Spinal cord (tissue), 10 donors: ENCODE data around the gene FAM174C. TPM values are rescaled to one million over a fixed set of nuclear protein-coding genes. Genes with fewer than 3 reads are reported as not detected.
"Not testable (repeated sequence)": the region's sequence is repeated elsewhere in the genome, so short reads cannot be mapped to it uniquely, and the experiment has no call there.

Source experiments
- DNase-seq, 6 donors: peaks; one replicate each; pipeline versions ENCODE4 v3.0.0 to v3.0.0-alpha.2; 2013 to 2015; ENCODE audit warnings: low spot score in 6 of 6, low read depth in 4 of 6
- H3K27ac ChIP-seq: one replicate; pipeline ENCODE4 v1.5.1; 2013; ENCODE audit warnings: low read depth, low read length, control low read depth
- H3K27me3 ChIP-seq: one replicate; pipeline ENCODE4 v1.6.1; 2013; ENCODE audit warnings: low read length; ENCODE audit not compliant: control insufficient read depth, insufficient read depth
- H3K36me3 ChIP-seq: one replicate; pipeline ENCODE4 v1.6.1; 2013; ENCODE audit warnings: low read length; ENCODE audit not compliant: control insufficient read depth, insufficient read depth
- H3K4me1 ChIP-seq: one replicate; pipeline ENCODE4 v1.6.1; 2013; ENCODE audit warnings: low read length; ENCODE audit not compliant: control insufficient read depth, insufficient read depth
- H3K4me3 ChIP-seq: one replicate; pipeline ENCODE4 v1.5.1; 2013; ENCODE audit warnings: low read depth, low read length, control low read depth
- H3K9me3 ChIP-seq: one replicate; pipeline ENCODE4 v1.6.1; 2013; ENCODE audit warnings: low read length; ENCODE audit not compliant: control insufficient read depth, insufficient read depth
- WGBS: methylation state at CpG from one replicate; pipeline ENCODE4 v1.1.5; 2013; ENCODE audit warnings: missing lambda C conversion rate; ENCODE audit not compliant: insufficient coverage; 5-methylcytosine and 5-hydroxymethylcytosine counted together
- polyA plus RNA-seq, 2 donors: library from polyadenylated mRNA; unstranded; fragments of 120-200 nt; gene quantifications; one replicate each; pipeline ENCODE4 v1.2.1, GENCODE V29; 2013; ENCODE audit not compliant: insufficient read length in 2 of 2
- total RNA-seq, 2 donors: library from RNA; depleted of rRNA in 1 of 2; stranded (reverse); fragments of 120-200 nt in 1 of 2; fragments of >200 nt in 1 of 2; gene quantifications; one replicate each; pipeline versions ENCODE4 v1.2.3 to v1.2.4, GENCODE V29; 2013 to 2014
- donor health status: healthy.

FAM174C gene
- total and polyA plus RNA-seq, 4 donors, result 3.7 to 32.9 (median 25.2) TPM

DNA sequence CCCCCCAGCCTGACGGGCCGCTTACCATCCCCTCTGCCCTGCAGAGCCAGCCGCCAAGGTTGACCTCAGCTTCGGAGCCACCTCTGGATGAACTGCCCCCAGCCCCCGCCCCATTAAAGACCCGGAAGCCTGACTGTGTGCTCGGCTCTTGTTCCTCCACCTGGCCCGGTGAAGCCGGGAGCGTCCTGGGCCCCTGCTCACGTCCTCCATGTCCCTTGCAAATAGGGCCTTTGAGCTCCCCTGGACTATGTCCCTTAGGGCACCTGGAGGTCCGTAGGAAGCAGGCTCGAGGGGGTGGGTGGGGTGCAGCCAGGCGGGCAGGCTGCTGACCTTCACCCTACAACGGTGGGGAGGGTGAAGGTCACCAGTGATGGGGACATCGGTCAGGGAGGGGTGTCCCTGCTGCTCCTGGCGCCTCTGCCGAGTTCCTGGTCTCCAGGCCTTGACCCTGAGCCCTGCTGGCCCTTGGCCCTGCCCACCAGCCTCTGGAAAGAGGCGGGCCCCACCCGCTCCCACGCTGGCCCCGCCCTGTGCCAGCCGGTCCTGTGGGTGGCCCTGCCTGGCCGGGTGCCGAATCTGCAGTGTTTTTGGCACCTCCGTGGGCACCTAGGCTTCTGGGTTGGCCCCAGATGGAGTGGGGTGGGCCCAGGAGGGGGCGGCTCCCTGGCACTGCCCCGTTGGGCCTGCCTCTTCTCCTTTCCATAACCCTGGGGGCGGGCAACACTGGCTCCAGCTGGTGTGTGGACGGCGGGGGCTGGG is 30.5 kb upstream of the FAM174C start:
- 48% methylated on average over 19 of the region's 31 CpGs for WGBS
- no peak overlapping the region for H3K4me3 ChIP-seq
- H3K9me3 ChIP-seq, result no peaks in the 10 kb centered on the region
- no peaks in the 10 kb centered on the region for H3K27me3 ChIP-seq
- no peak for DNase-seq
- H3K4me1 ChIP-seq, result peaks cover 75% of the 10 kb centered on the region
- H3K27ac ChIP-seq, result peak overlapping the region; percentile 84
- peaks cover 38% of the 10 kb centered on the region for H3K36me3 ChIP-seq

DNA sequence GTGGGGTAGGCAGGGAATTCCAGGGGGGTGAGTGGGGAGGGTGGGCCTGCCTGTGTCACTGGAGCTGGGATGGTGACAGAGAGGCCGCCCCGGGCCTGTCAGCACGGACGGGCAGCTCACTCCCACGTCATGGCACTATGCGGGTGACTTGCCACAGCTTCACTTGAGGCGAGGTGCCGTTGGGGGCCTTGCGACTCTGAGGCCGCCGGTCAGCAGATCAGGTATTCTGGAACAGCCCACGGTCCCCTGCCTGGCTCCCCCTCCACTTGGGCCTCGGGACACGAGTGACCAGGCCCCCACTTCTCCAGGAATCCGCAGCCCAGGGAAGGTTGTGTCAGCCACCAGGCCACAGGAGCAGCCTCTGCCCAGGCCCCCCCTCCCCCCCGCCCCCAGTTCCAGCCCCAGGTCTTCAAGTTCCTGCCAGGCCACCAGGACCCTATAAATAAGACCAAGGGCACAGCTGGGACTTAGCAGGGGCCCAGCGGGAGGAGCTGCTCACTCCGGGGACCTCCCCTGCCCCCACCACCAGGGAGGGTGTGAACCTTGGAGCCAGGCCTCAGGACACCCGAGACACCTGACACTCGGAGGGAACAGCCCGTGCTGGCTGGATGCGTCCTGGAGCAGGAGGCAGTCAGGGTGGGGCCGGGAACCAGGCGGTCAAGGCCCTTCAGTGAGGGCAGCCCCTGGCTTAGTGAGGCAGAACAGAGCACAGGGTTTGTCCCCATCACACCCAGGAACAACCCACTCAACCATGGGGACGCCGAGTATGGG is 29.7 kb upstream of the FAM174C start:
- no peaks in the 10 kb centered on the region for H3K27me3 ChIP-seq
- peaks cover 69% of the 10 kb centered on the region for H3K4me1 ChIP-seq
- WGBS, result 80% methylated on average over 22 of the region's 26 CpGs
- H3K27ac ChIP-seq, result peak overlapping the region; percentile 84
- H3K36me3 ChIP-seq, result peaks cover 42% of the 10 kb centered on the region
- H3K9me3 ChIP-seq, result no peaks in the 10 kb centered on the region
- DNase-seq, result no peak
- H3K4me3 ChIP-seq, result no peak overlapping the region

GRCh38 chr19:1246265-1247087 is 28.9 kb upstream of the FAM174C start:
- H3K27me3 ChIP-seq, H3K4me3 ChIP-seq, H3K9me3 ChIP-seq: not testable (repeated sequence)
- 60% methylated on average over 15 of the region's 27 CpGs for WGBS
- peak in 1 of 6 donors; percentile 43 for DNase-seq
- peak overlapping the region; percentile 15 for H3K27ac ChIP-seq
- peaks cover 66% of the 10 kb centered on the region for H3K4me1 ChIP-seq
- peaks cover 48% of the 10 kb centered on the region for H3K36me3 ChIP-seq

- 82% methylated on average over 6 of the region's 8 CpGs for WGBS
- H3K27ac ChIP-seq, result peak overlapping the region; percentile 95
- H3K9me3 ChIP-seq, result no peaks in the 10 kb centered on the region
- H3K4me1 ChIP-seq, result peaks cover 69% of the 10 kb centered on the region
- peak overlapping the region; percentile 75 for H3K4me3 ChIP-seq
- H3K27me3 ChIP-seq, result no peaks in the 10 kb centered on the region
- H3K36me3 ChIP-seq, result peaks cover 57% of the 10 kb centered on the region
- DNase-seq, result no peak
These were observed 27.6 kb upstream of the FAM174C start for GRCh38 chr19:1247748-1248138.

GRCh38 chr19:1248139-1248785 is 27.1 kb upstream of the FAM174C start, which contains the start of gene MIDN:
TSS of gene MIDN (plus strand) at chr19:1248583. CDS start at chr19:1250297, 1,714 bp downstream.
- WGBS, result 5% methylated on average over 52 of the region's 60 CpGs
- no peaks in the 10 kb centered on the region for H3K27me3 ChIP-seq
- peak within 1 kb of the TSS; percentile 95 for H3K27ac ChIP-seq
- H3K36me3 ChIP-seq, result peaks cover 62% of the 10 kb centered on the region
- H3K9me3 ChIP-seq, result no peaks in the 10 kb centered on the region
- peak within 1 kb of the TSS; percentile 75 for H3K4me3 ChIP-seq
- peaks cover 69% of the 10 kb centered on the region for H3K4me1 ChIP-seq
- peak in 2 of 6 donors; percentile 79 to 90 for DNase-seq

- Histone ChIP-seq H3K36me3 (peaks cover 63% of the 10 kb centered on the region), H3K9me3 (no peaks in the 10 kb centered on the region), H3K27me3 (no peaks in the 10 kb centered on the region), H3K4me1 (peaks cover 69% of the 10 kb centered on the region), H3K27ac (peak overlapping the region; percentile 95), H3K4me3 (peak overlapping the region; percentile 75)
- under 1% methylated on average over 69 of the region's 74 CpGs for WGBS
- peak in 4 of 6 donors; percentile 75 to 95 (median 87) for DNase-seq
These were observed 26.5 kb upstream of the FAM174C start for GRCh38 chr19:1248786-1249297.

- under 1% methylated on average over 87 of the region's 102 CpGs for WGBS
- H3K27me3 ChIP-seq, result no peaks in the 10 kb centered on the region
- H3K4me1 ChIP-seq, result peaks cover 68% of the 10 kb centered on the region
These were observed 25.9 kb upstream of the FAM174C start for GRCh38 chr19:1249298-1249989.

DNA sequence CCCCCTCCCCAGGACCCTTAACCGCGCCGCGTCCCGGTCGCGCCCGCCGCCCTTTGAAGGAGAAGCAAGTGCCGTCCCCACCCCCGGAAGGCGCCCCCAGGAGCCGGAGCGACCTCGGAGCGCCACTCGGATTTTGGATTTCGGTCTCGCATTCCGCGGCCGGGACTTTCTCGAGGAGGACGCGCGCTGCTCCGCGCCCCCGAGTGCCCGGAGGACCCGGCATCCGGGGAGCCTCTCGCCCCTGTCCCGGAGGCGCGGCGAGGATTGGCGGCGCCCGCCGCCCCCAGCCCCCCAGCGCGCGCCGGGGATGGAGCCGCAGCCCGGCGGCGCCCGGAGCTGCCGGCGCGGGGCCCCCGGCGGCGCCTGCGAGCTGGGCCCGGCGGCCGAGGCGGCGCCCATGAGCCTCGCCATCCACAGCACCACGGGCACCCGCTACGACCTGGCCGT is 25.3 kb upstream of the FAM174C start:
- Histone ChIP-seq H3K9me3 (no peaks in the 10 kb centered on the region), H3K27me3 (no peaks in the 10 kb centered on the region), H3K4me1 (peaks cover 68% of the 10 kb centered on the region), H3K4me3 (peak overlapping the region; percentile 74), H3K36me3 (peaks cover 63% of the 10 kb centered on the region), H3K27ac (peak overlapping the region; percentile 81)
- no peak for DNase-seq
- WGBS, result 0% methylated on average over 67 of the region's 67 CpGs

More at GRCh38 chr19:1249298-1249989, 25.9 kb upstream of the FAM174C start:
- H3K9me3 ChIP-seq, result no peaks in the 10 kb centered on the region
- DNase-seq, result peak in 5 of 6 donors; percentile 91 to 99 (median 95)
- peak overlapping the region; percentile 84 for H3K27ac ChIP-seq
- peak overlapping the region; percentile 74 for H3K4me3 ChIP-seq
- peaks cover 63% of the 10 kb centered on the region for H3K36me3 ChIP-seq
